Activated CD8-positive, alpha-beta T cell treated with anti-CD3 and anti-CD28 coated beads for 36 hours (primary cell): ENCODE measurements around the gene SOS1. TPM values are rescaled to one million over a fixed set of nuclear protein-coding genes. Genes with fewer than 3 reads are reported as not detected.
A peak's percentile ranks its signal among the peaks of the same experiment; 100 is the strongest.

Experiments
- ATAC-seq: fragments of 200-7000 bp; cut with Tn5 transposase; one replicate; pipeline ENCODE4 v1.10.0; 2021; ENCODE audit warnings: mild to moderate bottlenecking, moderate library complexity
- CTCF ChIA-PET: fragments of 350-600 bp; sonication (Branson Sonifier 250); formaldehyde crosslinking; loops from one replicate; lab custom pipeline; 2021; ENCODE audit warnings: antibody characterized with exemption; lab: Charles Lee
- POLR2A ChIA-PET: fragments of 350-600 bp; sonication (Branson Sonifier 250); formaldehyde crosslinking; loops from one replicate; lab custom pipeline; 2021; ENCODE audit warnings: antibody characterized with exemption; lab: Charles Lee
- DNase-seq: peaks from one replicate; pipeline ENCODE4 v3.0.0-alpha.2; 2020
- H3K27ac Mint-ChIP-seq: one replicate; pipeline ENCODE4 v1.8.0; 2021; ENCODE audit warnings: mild to moderate bottlenecking, mixed read lengths
- H3K27me3 Mint-ChIP-seq: one replicate; pipeline ENCODE4 v1.8.0; 2021; ENCODE audit warnings: mixed read lengths
- H3K36me3 Mint-ChIP-seq: one replicate; pipeline ENCODE4 v1.8.0; 2021; ENCODE audit warnings: low read depth, mixed read lengths
- H3K4me1 Mint-ChIP-seq: one replicate; pipeline ENCODE4 v1.8.0; 2021; ENCODE audit warnings: low read depth, mixed read lengths
- H3K4me3 Mint-ChIP-seq: one replicate; pipeline ENCODE4 v1.8.0; 2021; ENCODE audit warnings: mild to moderate bottlenecking, moderate library complexity, mixed read lengths
- H3K9me3 Mint-ChIP-seq: one replicate; pipeline ENCODE4 v1.8.0; 2021; ENCODE audit warnings: mixed read lengths
- intact Hi-C: fragments of 100-400 bp; cut with micrococcal nuclease; formaldehyde crosslinking; loops from one replicate; pipeline ENCODE4 v1.10.0; 2022
- total RNA-seq, 2 experiments: library from RNA; stranded (reverse); gene quantifications; one replicate each; pipeline ENCODE4 v1.2.3, GENCODE V29; 2021
- TF ChIP-seq, protein P1 (sequence below): fragments of 200-600 bp; IDR thresholded peaks from one replicate; pipeline ENCODE4 v1.8.0; 2022; ENCODE audit warnings: antibody characterized with exemption, mild to moderate bottlenecking

The SOS1 gene
- total RNA-seq, 2 experiments from 2014 or later: 43.6 to 56.8 TPM

DNA sequence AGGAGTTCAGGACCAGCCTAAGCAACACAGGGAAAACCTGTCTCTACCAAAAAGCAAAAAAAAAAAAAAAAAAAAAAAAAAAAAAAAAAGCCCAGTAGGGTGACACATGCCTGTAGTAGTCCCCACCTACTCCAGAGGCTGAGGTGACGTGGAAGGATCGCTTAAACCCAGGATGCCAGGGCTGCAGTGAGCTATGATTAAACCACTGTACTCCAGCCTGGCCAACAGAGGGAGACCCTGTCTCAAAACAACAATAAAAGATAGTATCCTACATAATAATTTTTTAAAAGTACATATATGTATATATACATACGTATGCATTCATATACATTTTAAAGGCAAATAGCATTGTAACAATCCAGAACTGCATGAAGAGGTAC is 51.7 kb downstream of the SOS1 start:
- Mint-ChIP-seq H3K27ac (no peak overlapping the region), H3K9me3 (no peaks in the 10 kb centered on the region), H3K4me1 (peaks cover 39% of the 10 kb centered on the region), H3K36me3 (peaks cover 10% of the 10 kb centered on the region), H3K27me3 (no peaks in the 10 kb centered on the region), H3K4me3 (no peak overlapping the region)
- peak; percentile 75 for ATAC-seq
- ChIA-PET POLR2A (interaction anchor here (1.1 kb wide), 1 partner anchor 23 kb away, joined by 3 read pairs; no protein-coding TSS in a partner anchor), CTCF (interaction anchor here (1.2 to 15.8 kb wide), 4 partner anchors 10 to 158 kb away, joined by 4 to 326 read pairs (median 8); no protein-coding TSS in a partner anchor)
- intact Hi-C loops: loop anchor here (5.0 kb wide), 1 partner anchor 48 kb away; no protein-coding TSS in a partner anchor
- TF ChIP-seq, protein P1, sequence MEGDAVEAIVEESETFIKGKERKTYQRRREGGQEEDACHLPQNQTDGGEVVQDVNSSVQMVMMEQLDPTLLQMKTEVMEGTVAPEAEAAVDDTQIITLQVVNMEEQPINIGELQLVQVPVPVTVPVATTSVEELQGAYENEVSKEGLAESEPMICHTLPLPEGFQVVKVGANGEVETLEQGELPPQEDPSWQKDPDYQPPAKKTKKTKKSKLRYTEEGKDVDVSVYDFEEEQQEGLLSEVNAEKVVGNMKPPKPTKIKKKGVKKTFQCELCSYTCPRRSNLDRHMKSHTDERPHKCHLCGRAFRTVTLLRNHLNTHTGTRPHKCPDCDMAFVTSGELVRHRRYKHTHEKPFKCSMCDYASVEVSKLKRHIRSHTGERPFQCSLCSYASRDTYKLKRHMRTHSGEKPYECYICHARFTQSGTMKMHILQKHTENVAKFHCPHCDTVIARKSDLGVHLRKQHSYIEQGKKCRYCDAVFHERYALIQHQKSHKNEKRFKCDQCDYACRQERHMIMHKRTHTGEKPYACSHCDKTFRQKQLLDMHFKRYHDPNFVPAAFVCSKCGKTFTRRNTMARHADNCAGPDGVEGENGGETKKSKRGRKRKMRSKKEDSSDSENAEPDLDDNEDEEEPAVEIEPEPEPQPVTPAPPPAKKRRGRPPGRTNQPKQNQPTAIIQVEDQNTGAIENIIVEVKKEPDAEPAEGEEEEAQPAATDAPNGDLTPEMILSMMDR: no peak
- DNase-seq: peak; percentile 33

DNA sequence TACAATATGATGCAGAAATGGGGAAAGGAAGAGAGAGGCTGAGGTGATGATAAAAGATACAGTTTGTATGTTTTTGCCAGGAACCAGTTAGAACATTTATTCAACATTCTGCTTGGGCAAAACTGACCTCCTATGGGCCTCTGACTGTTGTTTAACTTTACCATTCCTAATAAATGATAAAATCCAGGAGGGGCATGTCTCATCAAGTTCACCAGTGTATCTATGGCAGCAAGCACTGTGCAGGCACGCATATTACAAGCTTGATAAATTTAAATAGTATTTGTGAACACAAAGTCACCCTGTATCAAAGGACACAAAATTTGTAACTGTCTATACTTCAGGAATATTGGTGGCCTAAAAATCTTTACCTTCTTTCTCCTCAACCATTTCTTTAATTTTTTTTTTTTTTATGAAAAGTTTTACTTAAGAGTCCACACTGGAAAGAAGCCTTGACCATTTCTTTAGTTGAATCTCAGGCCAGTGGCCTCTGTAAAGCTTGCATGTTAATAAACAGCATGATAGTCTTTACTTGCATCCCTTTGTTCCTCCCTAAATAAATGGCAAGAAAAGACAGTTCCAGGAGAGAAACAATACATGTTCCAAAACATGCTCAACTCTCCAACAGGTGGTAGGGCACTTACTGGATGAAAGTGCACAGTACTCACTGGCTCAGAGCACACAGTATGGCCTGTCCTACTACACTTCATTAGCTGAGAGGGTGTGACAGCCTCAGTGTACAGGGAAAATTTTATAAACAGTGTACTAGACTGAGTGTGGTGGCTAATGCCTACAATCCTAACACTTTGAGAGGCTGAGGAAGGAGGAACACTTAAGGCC is 52.3 kb downstream of the SOS1 start:
- Mint-ChIP-seq H3K9me3 (no peaks in the 10 kb centered on the region), H3K4me1 (peaks cover 40% of the 10 kb centered on the region), H3K4me3 (no peak overlapping the region), H3K36me3 (peaks cover 10% of the 10 kb centered on the region), H3K27ac (no peak overlapping the region), H3K27me3 (no peaks in the 10 kb centered on the region)
- DNase-seq (no peak), ATAC-seq (no peak)
- TF ChIP-seq, protein P1: no peak
- ChIA-PET CTCF (interaction anchor here (1.2 to 15.8 kb wide), 4 partner anchors 9 to 159 kb away, joined by 4 to 326 read pairs (median 8); no protein-coding TSS in a partner anchor), POLR2A (interaction anchor here (1.1 kb wide), 1 partner anchor 24 kb away, joined by 3 read pairs; no protein-coding TSS in a partner anchor)
- intact Hi-C loops: loop anchor here (5.0 kb wide), 1 partner anchor 49 kb away; no protein-coding TSS in a partner anchor

DNA sequence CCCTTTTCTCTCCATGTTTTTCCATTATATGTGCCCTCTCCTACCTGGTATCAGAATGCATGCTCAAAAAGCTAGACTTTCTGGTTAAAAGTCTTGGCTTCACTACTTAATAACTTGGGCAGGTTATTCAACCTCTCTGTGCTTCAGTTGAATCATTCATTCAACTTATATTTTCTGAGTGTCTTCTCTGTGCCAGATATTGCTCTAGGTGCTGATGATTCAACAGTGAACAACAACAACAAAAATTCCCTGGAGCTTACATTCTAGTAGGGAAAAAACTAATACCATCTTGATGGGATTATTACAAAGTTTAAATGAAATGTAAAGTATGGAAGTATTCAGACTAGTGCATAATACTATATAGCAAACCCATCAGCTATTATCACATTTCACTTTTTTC is 55.2 kb downstream of the SOS1 start:
- ATAC-seq: no peak
- H3K27me3 Mint-ChIP-seq: no peaks in the 10 kb centered on the region
- POLR2A ChIA-PET: no interaction called here
- intact Hi-C loops: loop anchor here (5.0 kb wide), 1 partner anchor 52 kb away; no protein-coding TSS in a partner anchor
- CTCF ChIA-PET: interaction anchor here (0.7 to 15.8 kb wide), 3 partner anchors 53 to 162 kb away, joined by 3 to 326 read pairs (median 3); no protein-coding TSS in a partner anchor
- H3K4me1 Mint-ChIP-seq: peaks cover 32% of the 10 kb centered on the region
- no peak for DNase-seq
- TF ChIP-seq, protein P1: no peak
- H3K9me3 Mint-ChIP-seq: no peaks in the 10 kb centered on the region
- peaks cover 10% of the 10 kb centered on the region for H3K36me3 Mint-ChIP-seq
- peak overlapping the region; percentile 42 for H3K27ac Mint-ChIP-seq
- no peak overlapping the region for H3K4me3 Mint-ChIP-seq

DNA sequence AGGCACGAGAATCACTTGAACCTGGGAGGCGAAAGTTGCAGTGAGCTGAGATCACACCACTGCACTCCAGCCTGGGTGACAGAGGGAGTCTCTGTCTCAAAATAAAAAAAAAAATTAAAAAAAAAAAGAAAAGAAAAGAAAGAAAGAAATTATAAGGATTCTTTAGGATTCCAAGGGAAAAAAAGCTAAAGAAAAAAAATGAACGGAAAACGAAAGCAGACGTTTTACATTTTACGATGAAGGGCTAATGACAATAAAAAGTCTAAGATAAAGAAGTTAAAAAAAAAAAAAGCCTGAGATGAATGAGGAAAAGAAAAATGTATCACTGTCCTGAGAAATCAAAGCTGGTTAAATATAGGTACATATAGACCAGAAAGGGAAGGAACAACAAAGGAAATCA is 58.5 kb downstream of the SOS1 start:
- H3K36me3 Mint-ChIP-seq: peaks cover 8% of the 10 kb centered on the region
- H3K4me3 Mint-ChIP-seq: no peak overlapping the region
- ChIA-PET POLR2A (no interaction called here), CTCF (interaction anchor here (0.7 to 15.8 kb wide), 3 partner anchors 34 to 165 kb away, joined by 3 to 326 read pairs (median 5); no protein-coding TSS in a partner anchor)
- peak overlapping the region; percentile 54 for H3K27ac Mint-ChIP-seq
- TF ChIP-seq, protein P1: no peak
- intact Hi-C loops: no loop called here
- no peaks in the 10 kb centered on the region for H3K27me3 Mint-ChIP-seq
- no peak for ATAC-seq
- peaks cover 21% of the 10 kb centered on the region for H3K4me1 Mint-ChIP-seq
- no peaks in the 10 kb centered on the region for H3K9me3 Mint-ChIP-seq
- no peak for DNase-seq
